H1 (cell line): ENCODE results near the gene FTCDNL1. TPM values are rescaled to one million over a fixed set of nuclear protein-coding genes. Genes with fewer than 3 reads are reported as not detected.

ENCODE experiments used
- CTCF ChIA-PET: fragments of 300-600 bp; sonication (Branson Sonifier 250); formaldehyde crosslinking; loops from one replicate; lab custom pipeline; 2021; ENCODE audit not compliant: partially characterized antibody; lab: Charles Lee
- POLR2A ChIA-PET: fragments of 300-600 bp; sonication (Branson Sonifier 250); formaldehyde crosslinking; loops from one replicate; lab custom pipeline; 2021; ENCODE audit warnings: inconsistent platforms; ENCODE audit not compliant: partially characterized antibody; lab: Charles Lee
- DNase-seq, 2 experiments: peaks; one replicate each; pipeline versions ENCODE4 v3.0.0 to v3.0.0-alpha.2; 2010 to 2022; ENCODE audit warnings: low spot score in 2 of 2, low read depth in 1 of 2, mixed read lengths in 1 of 2
- FAIRE-seq: peaks from 2 replicates; lab custom pipeline; 2011; peaks lifted over from hg19 to GRCh38; lab: Jason Lieb, UNC
- H2AFZ ChIP-seq: 2 replicates; pipeline ENCODE4 v1.8.1; 2012; ENCODE audit warnings: low read length, inconsistent platforms
- H2AK5ac ChIP-seq: 2 replicates; pipeline ENCODE4 v1.6.1; 2013; ENCODE audit warnings: low read depth, low read length
- H2BK120ac ChIP-seq: replicated peaks from 2 replicates; pipeline ENCODE3; 2013; ENCODE audit warnings: low read depth, low read length, inconsistent platforms
- H2BK12ac ChIP-seq: 2 replicates; pipeline ENCODE4 v1.6.1; 2013; ENCODE audit warnings: low read depth, low read length
- H2BK15ac ChIP-seq: 2 replicates; pipeline ENCODE4 v1.6.1; 2013; ENCODE audit warnings: low read length
- H2BK20ac ChIP-seq: 2 replicates; pipeline ENCODE4 v1.6.1; 2013; ENCODE audit warnings: low read length
- H2BK5ac ChIP-seq: 2 replicates; pipeline ENCODE4 v1.6.1; 2013; ENCODE audit warnings: low read depth, low read length
- H3K14ac ChIP-seq: 2 replicates; pipeline ENCODE4 v1.6.1; 2013; ENCODE audit warnings: inconsistent platforms; ENCODE audit not compliant: insufficient read length
- H3K18ac ChIP-seq: 2 replicates; pipeline ENCODE4 v1.6.1; 2013; ENCODE audit warnings: low read length; ENCODE audit errors: extremely low read depth
- H3K23ac ChIP-seq: 2 replicates; pipeline ENCODE4 v1.6.1; 2013; ENCODE audit warnings: inconsistent platforms; ENCODE audit not compliant: insufficient read length
- H3K23me2 ChIP-seq: 2 replicates; pipeline ENCODE4 v1.6.1; 2013; ENCODE audit warnings: low read depth, low read length
- H3K27ac ChIP-seq: 2 replicates; pipeline ENCODE4 v1.6.1; 2011; ENCODE audit warnings: low read depth, low read length, inconsistent platforms
- H3K27me3 ChIP-seq, 4 experiments: replicated peaks in 1 of 4; 1 replicate in 1 of 4; 2 replicates in 3 of 4; pipeline versions ENCODE4 v1.6.1 to v1.8.1; 2011 to 2013; ENCODE audit warnings: low read length in 3 of 4, mild to moderate bottlenecking in 3 of 4, inconsistent platforms in 2 of 4, mixed read lengths in 2 of 4, moderate library complexity in 1 of 4; ENCODE audit not compliant: control insufficient read depth in 3 of 4, insufficient read depth in 3 of 4; ENCODE audit errors: extremely low read depth in 1 of 4
- H3K36me3 ChIP-seq, 4 experiments: 2 replicates each; pipeline versions ENCODE4 v1.6.1 to v1.8.1; 2011 to 2013; ENCODE audit warnings: mild to moderate bottlenecking in 4 of 4, low read length in 3 of 4, moderate library complexity in 2 of 4, control low read depth in 1 of 4, inconsistent platforms in 1 of 4; ENCODE audit not compliant: insufficient read depth in 4 of 4, control insufficient read depth in 2 of 4
- H3K4ac ChIP-seq: replicated peaks from 2 replicates; pipeline ENCODE3; 2013; ENCODE audit warnings: low read length, low read depth, mixed read lengths, inconsistent platforms; ENCODE audit not compliant: insufficient read length
- H3K4me1 ChIP-seq, 4 experiments: replicated peaks in 1 of 4; 1 replicate in 1 of 4; 2 replicates in 3 of 4; pipeline versions ENCODE4 v1.6.1 to v1.8.1; 2011 to 2013; ENCODE audit warnings: low read length in 3 of 4, inconsistent platforms in 2 of 4, mixed read lengths in 1 of 4; ENCODE audit not compliant: insufficient read depth in 4 of 4, control insufficient read depth in 3 of 4
- H3K4me2 ChIP-seq, 2 experiments: 2 replicates each; pipeline versions ENCODE4 v1.6.1 to v1.8.1; 2011 to 2013; ENCODE audit warnings: low read depth in 2 of 2, low read length in 2 of 2, control low read depth in 1 of 2, inconsistent platforms in 1 of 2, mild to moderate bottlenecking in 1 of 2; ENCODE audit not compliant: insufficient read depth in 1 of 2
- H3K4me3 ChIP-seq, 4 experiments: fragments of 200-600, 300-600 bp in 1 of 4; sonication (generic), shearing (Covaris generic), sonication (Bioruptor Twin) in 1 of 4; 2 replicates each; pipeline versions ENCODE4 v1.5.1 to v1.8.1; 2011 to 2016; ENCODE audit warnings: low read length in 4 of 4, low read depth in 3 of 4, control low read depth in 2 of 4, inconsistent platforms in 2 of 4, mild to moderate bottlenecking in 2 of 4, mixed read lengths in 1 of 4, moderate library complexity in 1 of 4; ENCODE audit not compliant: insufficient read depth in 2 of 4; ENCODE audit errors: extremely low read depth in 1 of 4
- H3K56ac ChIP-seq: replicated peaks from 2 replicates; pipeline ENCODE3; 2013; ENCODE audit warnings: low read depth, mild to moderate bottlenecking, mixed read lengths, low read length, inconsistent platforms; ENCODE audit not compliant: insufficient read length
- H3K79me1 ChIP-seq: 2 replicates; pipeline ENCODE4 v1.6.1; 2013; ENCODE audit warnings: low read depth, low read length, control low read depth
- H3K79me2 ChIP-seq, 2 experiments: 2 replicates each; pipeline versions ENCODE4 v1.6.1 to v1.8.1; 2012 to 2013; ENCODE audit warnings: low read length in 2 of 2, mild to moderate bottlenecking in 2 of 2, inconsistent platforms in 1 of 2; ENCODE audit not compliant: insufficient read depth in 2 of 2, control insufficient read depth in 1 of 2
- H3K9ac ChIP-seq, 4 experiments: replicated peaks in 1 of 4; 1 replicate in 1 of 4; 2 replicates in 3 of 4; pipeline versions ENCODE4 v1.6.1 to v1.8.1; 2011 to 2013; ENCODE audit warnings: low read depth in 3 of 4, low read length in 3 of 4, control low read depth in 2 of 4, mild to moderate bottlenecking in 2 of 4, moderate library complexity in 2 of 4, inconsistent platforms in 1 of 4; ENCODE audit errors: extremely low read depth in 1 of 4
- H3K9me3 ChIP-seq, 2 experiments: 2 replicates each; pipeline versions ENCODE4 v1.6.1 to v1.8.1; 2012 to 2013; ENCODE audit warnings: mild to moderate bottlenecking in 2 of 2, moderate library complexity in 2 of 2, control low read depth in 1 of 2, inconsistent platforms in 1 of 2, low read depth in 1 of 2, low read length in 1 of 2, mixed read lengths in 1 of 2; ENCODE audit not compliant: insufficient read depth in 2 of 2
- H4K20me1 ChIP-seq, 2 experiments: replicated peaks in 1 of 2; 2 replicates each; pipeline versions ENCODE3 to v1.8.1; 2011 to 2013; ENCODE audit warnings: inconsistent platforms in 2 of 2, low read length in 2 of 2, mild to moderate bottlenecking in 1 of 2; ENCODE audit not compliant: insufficient read depth in 2 of 2, control insufficient read depth in 1 of 2
- H4K5ac ChIP-seq: 2 replicates; pipeline ENCODE4 v1.6.1; 2013; ENCODE audit warnings: low read length, low read depth, mixed read lengths, inconsistent platforms; ENCODE audit not compliant: insufficient read length
- H4K8ac ChIP-seq: 2 replicates; pipeline ENCODE4 v1.8.0; 2013; ENCODE audit warnings: mild to moderate bottlenecking, moderate library complexity, low read length, inconsistent platforms; ENCODE audit not compliant: insufficient read depth; ENCODE audit errors: extremely low read depth
- H4K91ac ChIP-seq: replicated peaks from 2 replicates; pipeline ENCODE3; 2013; ENCODE audit warnings: low read length, mixed read lengths, inconsistent platforms; ENCODE audit not compliant: insufficient read length
- EGR1 ChIP-seq: IDR thresholded peaks from 2 replicates; pipeline ENCODE4 v1.6.1; 2011; ENCODE audit warnings: low read depth, low read length, borderline replicate concordance
- TEAD4 ChIP-seq: IDR thresholded peaks from 2 replicates; pipeline ENCODE4 v1.6.1; 2012; ENCODE audit warnings: low read depth, low read length, inconsistent platforms, mixed read lengths
- WGBS, 2 experiments: shearing (Covaris generic) in 1 of 2; methylation state at CpG; one replicate each; pipeline versions ENCODE4 v1.1.6 to v1.1.7; 2013 to 2015; ENCODE audit warnings: low lambda C conversion rate in 2 of 2, mixed read lengths in 2 of 2, inconsistent platforms in 1 of 2, low coverage in 1 of 2, missing lambda C conversion rate in 1 of 2; ENCODE audit not compliant: insufficient replicate concordance in 2 of 2, insufficient coverage in 1 of 2, insufficient read length in 1 of 2; ENCODE audit errors: extremely low coverage in 1 of 2, missing lambda C conversion rate in 1 of 2; 5-methylcytosine and 5-hydroxymethylcytosine counted together
- polyA plus RNA-seq, 7 experiments: library from polyadenylated mRNA; depleted of rRNA in 3 of 7; stranded (reverse) in 5 of 7; unstranded in 2 of 7; fragments of >200 nt in 5 of 7; fragments of 200-250 nt in 2 of 7; gene quantifications; 1 replicate in 5 of 7; 2 replicates in 1 of 7; 4 replicates in 1 of 7; pipeline versions ENCODE4 v1.2.1 to v1.2.3, GENCODE V29; 2011 to 2013; ENCODE audit warnings: missing spikeins in 2 of 7, mixed read lengths in 2 of 7
- total RNA-seq: library from RNA; stranded (reverse); fragmentation: NEBNext Ultra II Directional; extraction: Animal tissue kit (Norgen Biotek cat#: 25700); gene quantifications from 2 replicates; pipeline ENCODE4 v1.2.1, GENCODE V29; 2021

The FTCDNL1 gene
- total and polyA plus RNA-seq, 2 of the 8 experiments (the other 6 are each of a cell fraction or from before 2014, with no cell fraction given) = 0.41 to 0.97 TPM

- ChIA-PET CTCF (interaction anchor here (1.3 to 2.2 kb wide), 2 partner anchors 44 to 80 kb away, joined by 4 to 5 read pairs; no protein-coding TSS in a partner anchor), POLR2A (interaction anchor here (1.0 kb wide), 1 partner anchor 131 kb away, joined by 4 read pairs; no protein-coding TSS in a partner anchor)
- Histone ChIP-seq H2BK20ac (no peak overlapping the region), H3K79me1 (no peaks in the 10 kb centered on the region), H4K5ac (no peak overlapping the region), H3K36me3 (no peaks in the 10 kb centered on the region), H3K23me2 (no peaks in the 10 kb centered on the region), H3K9me3 (peaks cover 0 to 3% of the 10 kb centered on the region in 2 experiments; a peak in 2 of 4 replicates), H3K9ac (no peak overlapping the region), H3K4me1 (no peaks in the 10 kb centered on the region), H3K14ac (no peak overlapping the region), H3K79me2 (no peaks in the 10 kb centered on the region), H4K8ac (no peak overlapping the region), H3K56ac (no peak overlapping the region), H2BK12ac (no peak overlapping the region), H2AFZ (no peak overlapping the region), H4K91ac (no peak overlapping the region), H2BK120ac (no peak overlapping the region), H3K4me3 (no peak overlapping the region), H2BK15ac (no peak overlapping the region), H3K18ac (no peak overlapping the region), H3K27me3 (no peaks in the 10 kb centered on the region), H2BK5ac (no peak overlapping the region), H3K27ac (no peak overlapping the region), H2AK5ac (no peak overlapping the region), H4K20me1 (no peaks in the 10 kb centered on the region), H3K4ac (no peak overlapping the region), H3K4me2 (no peak overlapping the region), H3K23ac (no peak overlapping the region)
- TF ChIP-seq TEAD4 = no peak
- no peak for TF ChIP-seq EGR1
- 87% methylated on average over 4 of the region's 4 CpGs; no CpG with 5 or more reads in 1 of the 2 experiments for WGBS, 2 experiments
- DNase-seq (no peak), FAIRE-seq (no peak)
Measured at GRCh38 chr2:199784512-199784911, 66.5 kb downstream of the FTCDNL1 start.
